Activated naive CD8-positive, alpha-beta T cell treated with anti-CD3 and anti-CD28 coated beads, Interleukin-2, amount 10 ng/mL, durations not matched to agents 7 days and 5 days (primary cell): ENCODE measurements around the gene CLASRP. TPM values are rescaled to one million over a fixed set of nuclear protein-coding genes. Genes with fewer than 3 reads are reported as not detected.
A peak's percentile ranks its signal among the peaks of the same experiment; 100 is the strongest.

Experiments
- ATAC-seq: fragments of 150-1000 bp; cut with Tn5 transposase; one replicate; pipeline ENCODE4 v1.10.0; 2021; ENCODE audit warnings: low read depth, moderate library complexity
- POLR2A ChIA-PET: fragments of 350-600 bp; sonication (Branson Sonifier 250); formaldehyde crosslinking; loops from one replicate; lab custom pipeline; 2021; ENCODE audit warnings: antibody characterized with exemption; lab: Charles Lee
- DNase-seq: peaks from one replicate; pipeline ENCODE4 v3.0.0; 2021
- H3K27ac Mint-ChIP-seq: one replicate; pipeline ENCODE4 v1.8.0; 2022; ENCODE audit warnings: mild to moderate bottlenecking, mixed read lengths
- H3K27me3 Mint-ChIP-seq: one replicate; pipeline ENCODE4 v1.8.0; 2022; ENCODE audit warnings: mild to moderate bottlenecking, moderate library complexity, mixed read lengths
- H3K36me3 Mint-ChIP-seq: one replicate; pipeline ENCODE4 v1.8.0; 2021; ENCODE audit warnings: mild to moderate bottlenecking, mixed read lengths
- H3K4me1 Mint-ChIP-seq: one replicate; pipeline ENCODE4 v1.8.0; 2021; ENCODE audit warnings: mixed read lengths
- H3K4me3 Mint-ChIP-seq: one replicate; pipeline ENCODE4 v1.8.0; 2022; ENCODE audit warnings: mild to moderate bottlenecking, moderate library complexity, mixed read lengths
- H3K9me3 Mint-ChIP-seq: one replicate; pipeline ENCODE4 v1.8.0; 2021; ENCODE audit warnings: mixed read lengths
- total RNA-seq, 2 experiments: library from RNA; stranded (reverse); gene quantifications; one replicate each; pipeline ENCODE4 v1.2.3, GENCODE V29; 2021

Gene CLASRP
- total RNA-seq, 2 experiments from 2014 or later, result 128 to 129 TPM

GRCh38 chr19:45032421-45032820, 6.4 kb upstream of the CLASRP start:
- no peak for ATAC-seq
- Mint-ChIP-seq H3K27ac (no peak overlapping the region), H3K9me3 (no peaks in the 10 kb centered on the region), H3K4me1 (peaks cover 2% of the 10 kb centered on the region), H3K4me3 (no peak overlapping the region), H3K27me3 (no peaks in the 10 kb centered on the region), H3K36me3 (peaks cover 21% of the 10 kb centered on the region)
- POLR2A ChIA-PET, result no interaction called here
- DNase-seq, result no peak

- Mint-ChIP-seq H3K27ac (no peak overlapping the region), H3K4me1 (peaks cover 17% of the 10 kb centered on the region), H3K4me3 (no peak overlapping the region), H3K9me3 (no peaks in the 10 kb centered on the region), H3K36me3 (peaks cover 26% of the 10 kb centered on the region), H3K27me3 (no peaks in the 10 kb centered on the region)
- DNase-seq, result no peak
- POLR2A ChIA-PET, result no interaction called here
- ATAC-seq, result no peak
These were observed 3.1 kb upstream of the CLASRP start for GRCh38 chr19:45035755-45036154.

- Mint-ChIP-seq H3K27ac (peak overlapping the region; percentile 61), H3K4me3 (peak overlapping the region; percentile 96), H3K4me1 (peaks cover 26% of the 10 kb centered on the region), H3K27me3 (no peaks in the 10 kb centered on the region), H3K9me3 (no peaks in the 10 kb centered on the region), H3K36me3 (peaks cover 31% of the 10 kb centered on the region)
- DNase-seq, result no peak
- no peak for ATAC-seq
- POLR2A ChIA-PET, result interaction anchor here (2.0 to 2.3 kb wide), 3 partner anchors 54 to 141 kb away, joined by 5 to 17 read pairs (median 12); partner anchors contain the start of genes BLOC1S3, CLPTM1, PPP1R37 and TRAPPC6A
These were observed 1.3 kb upstream of the CLASRP start for GRCh38 chr19:45037393-45038169.

GRCh38 chr19:45040059-45040771, 1.4 kb downstream of the CLASRP start:
- Mint-ChIP-seq H3K27ac (peak overlapping the region; percentile 97), H3K4me1 (peaks cover 25% of the 10 kb centered on the region), H3K4me3 (peak overlapping the region; percentile 96), H3K36me3 (peaks cover 22% of the 10 kb centered on the region), H3K27me3 (no peaks in the 10 kb centered on the region), H3K9me3 (no peaks in the 10 kb centered on the region)
- ATAC-seq, result no peak
- no peak for DNase-seq
- POLR2A ChIA-PET, result interaction anchor here (1.5 to 2.3 kb wide), 5 partner anchors 7 to 138 kb away, joined by 4 to 17 read pairs (median 11); partner anchors contain the start of genes BLOC1S3, RELB and TRAPPC6A

- no peak for ATAC-seq
- DNase-seq, result no peak
- peak overlapping the region; percentile 14 for H3K4me3 Mint-ChIP-seq
- H3K27me3 Mint-ChIP-seq, result no peaks in the 10 kb centered on the region
- H3K9me3 Mint-ChIP-seq, result no peaks in the 10 kb centered on the region
- H3K27ac Mint-ChIP-seq, result peak overlapping the region; percentile 50
- H3K4me1 Mint-ChIP-seq, result peaks cover 32% of the 10 kb centered on the region
- peaks cover 18% of the 10 kb centered on the region for H3K36me3 Mint-ChIP-seq
- POLR2A ChIA-PET, result no interaction called here
These were observed 2.3 kb downstream of the CLASRP start for GRCh38 chr19:45041125-45041524.

- Mint-ChIP-seq H3K27me3 (no peaks in the 10 kb centered on the region), H3K27ac (peak overlapping the region; percentile 18), H3K36me3 (peaks cover 11% of the 10 kb centered on the region), H3K9me3 (no peaks in the 10 kb centered on the region), H3K4me1 (peaks cover 36% of the 10 kb centered on the region), H3K4me3 (no peak overlapping the region)
- POLR2A ChIA-PET, result no interaction called here
- no peak for ATAC-seq
- DNase-seq, result no peak
These were observed 7.0 kb downstream of the CLASRP start for GRCh38 chr19:45045671-45046353.

GRCh38 chr19:45046355-45046754, 7.5 kb downstream of the CLASRP start:
- POLR2A ChIA-PET, result no interaction called here
- H3K27ac Mint-ChIP-seq, result peak overlapping the region; percentile 62
- no peaks in the 10 kb centered on the region for H3K9me3 Mint-ChIP-seq
- peak overlapping the region; percentile 58 for H3K4me3 Mint-ChIP-seq
- no peaks in the 10 kb centered on the region for H3K27me3 Mint-ChIP-seq
- peaks cover 8% of the 10 kb centered on the region for H3K36me3 Mint-ChIP-seq
- DNase-seq, result no peak
- no peak for ATAC-seq
- peaks cover 33% of the 10 kb centered on the region for H3K4me1 Mint-ChIP-seq

- Mint-ChIP-seq H3K4me1 (peaks cover 28% of the 10 kb centered on the region), H3K27ac (peak overlapping the region; percentile 84), H3K4me3 (peak overlapping the region; percentile 79), H3K9me3 (no peaks in the 10 kb centered on the region), H3K36me3 (peaks cover 5% of the 10 kb centered on the region), H3K27me3 (no peaks in the 10 kb centered on the region)
- ATAC-seq, result peak; percentile 75
- POLR2A ChIA-PET, result interaction anchor here (0.6 to 1.2 kb wide), 5 partner anchors 8 to 55 kb away, joined by 3 to 11 read pairs (median 5); partner anchors contain the start of gene CLASRP
- DNase-seq, result no peak
These were observed 8.4 kb downstream of the CLASRP start for GRCh38 chr19:45047188-45047797.

GRCh38 chr19:45049073-45049736, 10.4 kb downstream of the CLASRP start:
- Mint-ChIP-seq H3K9me3 (no peaks in the 10 kb centered on the region), H3K4me3 (no peak overlapping the region), H3K27ac (no peak overlapping the region), H3K27me3 (no peaks in the 10 kb centered on the region), H3K4me1 (peaks cover 28% of the 10 kb centered on the region), H3K36me3 (peaks cover 7% of the 10 kb centered on the region)
- no peak for DNase-seq
- POLR2A ChIA-PET, result no interaction called here
- ATAC-seq, result no peak

GRCh38 chr19:45050036-45050435, 11.2 kb downstream of the CLASRP start:
- DNase-seq, result no peak
- no peaks in the 10 kb centered on the region for H3K9me3 Mint-ChIP-seq
- no peaks in the 10 kb centered on the region for H3K27me3 Mint-ChIP-seq
- POLR2A ChIA-PET, result no interaction called here
- peaks cover 9% of the 10 kb centered on the region for H3K36me3 Mint-ChIP-seq
- no peak overlapping the region for H3K4me3 Mint-ChIP-seq
- H3K27ac Mint-ChIP-seq, result peak overlapping the region; percentile 1
- peaks cover 28% of the 10 kb centered on the region for H3K4me1 Mint-ChIP-seq
- ATAC-seq, result no peak

- ATAC-seq (no peak), DNase-seq (no peak)
- no peaks in the 10 kb centered on the region for H3K9me3 Mint-ChIP-seq
- peaks cover 12% of the 10 kb centered on the region for H3K4me1 Mint-ChIP-seq
- no peaks in the 10 kb centered on the region for H3K27me3 Mint-ChIP-seq
- POLR2A ChIA-PET, result no interaction called here
- peak overlapping the region; percentile 25 for H3K27ac Mint-ChIP-seq
- H3K4me3 Mint-ChIP-seq, result no peak overlapping the region
- peaks cover 16% of the 10 kb centered on the region for H3K36me3 Mint-ChIP-seq
These were observed 13.2 kb downstream of the CLASRP start for GRCh38 chr19:45051929-45052579.

GRCh38 chr19:45056831-45057230, 18.0 kb downstream of the CLASRP start:
- ATAC-seq (no peak), DNase-seq (no peak)
- Mint-ChIP-seq H3K9me3 (no peaks in the 10 kb centered on the region), H3K27ac (no peak overlapping the region), H3K36me3 (peaks cover 30% of the 10 kb centered on the region), H3K27me3 (no peaks in the 10 kb centered on the region), H3K4me3 (no peak overlapping the region), H3K4me1 (peaks cover 3% of the 10 kb centered on the region)
- POLR2A ChIA-PET, result interaction anchor here (0.8 kb wide), 1 partner anchor 18 kb away, joined by 3 read pairs; the partner anchor contains the start of gene CLASRP
